Measurements from ENCODE around the gene CERS6.

DNA sequence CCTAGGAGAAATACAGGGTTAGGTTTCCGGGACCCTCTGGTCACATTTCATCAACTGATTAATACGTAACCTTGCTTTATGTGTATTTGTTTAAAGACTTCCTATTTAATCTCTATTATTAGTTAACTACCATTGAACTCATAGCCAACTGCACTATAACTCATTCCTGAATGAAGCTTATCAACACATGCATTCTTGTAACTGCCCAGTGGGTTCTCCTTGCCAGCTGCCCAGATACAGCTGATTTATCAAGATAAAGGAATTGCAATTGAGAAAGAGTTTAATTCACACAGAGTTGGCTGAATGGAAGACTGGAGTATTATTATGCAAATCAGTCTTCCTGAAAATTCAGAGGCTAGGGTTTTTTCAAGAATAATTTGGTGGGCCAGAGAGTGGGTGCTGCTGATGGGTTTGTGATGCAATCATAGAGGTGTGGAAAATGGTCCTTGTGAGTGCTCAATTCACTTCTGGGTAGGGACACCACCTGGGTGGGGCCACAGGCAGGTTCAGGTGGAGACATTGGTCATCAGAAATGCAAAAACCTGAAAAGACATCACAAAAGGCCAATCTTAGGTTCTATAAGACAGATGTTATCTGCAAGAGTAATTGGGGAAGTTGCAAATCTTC lies 325.2 kb downstream of the CERS6 start:
- no peak for TF ChIP-seq EZH2 (IDR thresholded peaks at IDR 0.05; ENCODE audit: low read depth)
- TF ChIP-seq, protein P1, sequence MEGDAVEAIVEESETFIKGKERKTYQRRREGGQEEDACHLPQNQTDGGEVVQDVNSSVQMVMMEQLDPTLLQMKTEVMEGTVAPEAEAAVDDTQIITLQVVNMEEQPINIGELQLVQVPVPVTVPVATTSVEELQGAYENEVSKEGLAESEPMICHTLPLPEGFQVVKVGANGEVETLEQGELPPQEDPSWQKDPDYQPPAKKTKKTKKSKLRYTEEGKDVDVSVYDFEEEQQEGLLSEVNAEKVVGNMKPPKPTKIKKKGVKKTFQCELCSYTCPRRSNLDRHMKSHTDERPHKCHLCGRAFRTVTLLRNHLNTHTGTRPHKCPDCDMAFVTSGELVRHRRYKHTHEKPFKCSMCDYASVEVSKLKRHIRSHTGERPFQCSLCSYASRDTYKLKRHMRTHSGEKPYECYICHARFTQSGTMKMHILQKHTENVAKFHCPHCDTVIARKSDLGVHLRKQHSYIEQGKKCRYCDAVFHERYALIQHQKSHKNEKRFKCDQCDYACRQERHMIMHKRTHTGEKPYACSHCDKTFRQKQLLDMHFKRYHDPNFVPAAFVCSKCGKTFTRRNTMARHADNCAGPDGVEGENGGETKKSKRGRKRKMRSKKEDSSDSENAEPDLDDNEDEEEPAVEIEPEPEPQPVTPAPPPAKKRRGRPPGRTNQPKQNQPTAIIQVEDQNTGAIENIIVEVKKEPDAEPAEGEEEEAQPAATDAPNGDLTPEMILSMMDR (conservative IDR thresholded peaks at IDR 0.05) = no peak
